GM12878 (cell line): Measurements from ENCODE around the gene KCNA5. TPM values are rescaled to one million over a fixed set of nuclear protein-coding genes. Genes with fewer than 3 reads are reported as not detected.

Source experiments
- ATAC-seq: fragments of 200-7000 bp; cut with Tn5 transposase; 3 replicates; pipeline ENCODE4 v1.9.1; 2020; ENCODE audit warnings: mild to moderate bottlenecking, moderate library complexity
- BruUV-seq: library from RNA; stranded (reverse); fragments of 400-500 nt; replicated peaks from 2 replicates; lab custom pipeline; 2021; lab: Mats Ljungman, UMichigan
- CTCF ChIA-PET: fragments of 300-600 bp; sonication (Branson Sonifier 250); formaldehyde crosslinking; extraction: SDS; loops from one replicate; lab custom pipeline; 2021; ENCODE audit warnings: inconsistent platforms; lab: Yijun Ruan, JAX
- POLR2A ChIA-PET: fragments of 350-600 bp; formaldehyde crosslinking; extraction: SDS; loops from one replicate; lab custom pipeline; 2021; ENCODE audit warnings: inconsistent platforms; lab: Charles Lee
- RAD21 ChIA-PET: fragments of 300-600 bp; sonication (Branson Sonifier 250); formaldehyde crosslinking; loops from one replicate; lab custom pipeline; 2023; ENCODE audit warnings: antibody characterized with exemption; ENCODE audit not compliant: unreplicated experiment; lab: Charles Lee
- SMC1A ChIA-PET: fragments of 300-600 bp; sonication (Branson Sonifier 250); formaldehyde crosslinking; loops from one replicate; lab custom pipeline; 2023; ENCODE audit not compliant: unreplicated experiment, uncharacterized antibody; lab: Charles Lee
- DNase-seq: peaks from one replicate; pipeline ENCODE4 v3.0.0-alpha.2; 2011; ENCODE audit warnings: low read depth, low spot score
- FAIRE-seq: peaks from 3 replicates; lab custom pipeline; 2011; peaks lifted over from hg19 to GRCh38; lab: Jason Lieb, UNC
- H2AFZ ChIP-seq: 2 replicates; pipeline ENCODE4 v1.6.0; 2011; ENCODE audit warnings: low read depth, low read length, control low read depth; ENCODE audit not compliant: control insufficient read depth
- H3K27ac ChIP-seq: 2 replicates; pipeline ENCODE4 v1.5.1; 2011; ENCODE audit warnings: control low read depth; ENCODE audit not compliant: control insufficient read depth, insufficient read depth
- H3K27me3 ChIP-seq, 2 experiments: replicated peaks in 1 of 2; 2 replicates each; pipeline versions ENCODE4 v1.6.0 to v1.6.1; 2011; ENCODE audit warnings: low read length in 1 of 2; ENCODE audit not compliant: control insufficient read depth in 2 of 2, insufficient read depth in 2 of 2
- H3K36me3 ChIP-seq, 2 experiments: 2 replicates each; pipeline ENCODE4 v1.5.1; 2011; ENCODE audit warnings: low read length in 1 of 2; ENCODE audit not compliant: control insufficient read depth in 2 of 2, insufficient read depth in 2 of 2
- H3K4me1 ChIP-seq: 2 replicates; pipeline ENCODE4 v1.6.1; 2011; ENCODE audit warnings: mild to moderate bottlenecking, low read length, moderate library complexity, mixed read lengths; ENCODE audit not compliant: control insufficient read depth, insufficient read depth
- H3K4me2 ChIP-seq: 2 replicates; pipeline ENCODE4 v1.6.0; 2011; ENCODE audit warnings: control low read depth; ENCODE audit not compliant: control insufficient read depth, insufficient read depth
- H3K4me3 ChIP-seq: fragments of 200-600 bp; sonication (generic); 2 replicates; pipeline ENCODE4 v1.5.1; 2016
- H3K79me2 ChIP-seq: 2 replicates; pipeline ENCODE4 v1.6.0; 2011; ENCODE audit warnings: low read length; ENCODE audit not compliant: control insufficient read depth, insufficient read depth
- H3K9ac ChIP-seq: 2 replicates; pipeline ENCODE4 v1.8.0; 2011; ENCODE audit warnings: low read length, control low read depth, mixed read lengths; ENCODE audit not compliant: control insufficient read depth, insufficient read depth
- H3K9me3 ChIP-seq: replicated peaks from 3 replicates; pipeline ENCODE4 v1.5.1; 2011; ENCODE audit warnings: mild to moderate bottlenecking, low read length; ENCODE audit not compliant: control insufficient read depth, insufficient read depth
- H4K20me1 ChIP-seq: 2 replicates; pipeline ENCODE4 v1.6.0; 2011; ENCODE audit not compliant: control insufficient read depth, insufficient read depth
- CBX5 ChIP-seq: sonication (generic); IDR thresholded peaks from 2 replicates; pipeline ENCODE4 v1.6.1; 2016; ENCODE audit warnings: low read depth, moderate library complexity, mild to moderate bottlenecking, inconsistent platforms
- CREM ChIP-seq: IDR thresholded peaks from 2 replicates; pipeline ENCODE4 v1.6.1; 2014; ENCODE audit warnings: antibody characterized with exemption, low read depth
- HCFC1 ChIP-seq: fragments of 150-350 bp; IDR thresholded peaks from 2 replicates; pipeline ENCODE4 v1.6.1; 2014; ENCODE audit warnings: low read length
- HDGF ChIP-seq: fragments of 450-650 bp; IDR thresholded peaks from 2 replicates; pipeline ENCODE4 v1.6.1; 2016; ENCODE audit warnings: antibody characterized with exemption
- RAD21 ChIP-seq: IDR thresholded peaks from 2 replicates; pipeline ENCODE4 v1.6.1; 2011; ENCODE audit warnings: mild to moderate bottlenecking, low read depth, low read length, moderate library complexity; ENCODE audit not compliant: insufficient read depth
- RUNX3 ChIP-seq: IDR thresholded peaks from 2 replicates; pipeline ENCODE4 v1.6.1; 2012; ENCODE audit warnings: low read length, inconsistent platforms
- SMC3 ChIP-seq: IDR thresholded peaks from 2 replicates; pipeline ENCODE4 v1.6.1; 2011; ENCODE audit warnings: low read length, improper control_type of control experiment, borderline replicate concordance
- SREBF2 ChIP-seq: IDR thresholded peaks from 2 replicates; pipeline ENCODE4 v1.6.1; 2012; ENCODE audit warnings: mild to moderate bottlenecking, low read length
- ZBED1 ChIP-seq: IDR thresholded peaks from 2 replicates; pipeline ENCODE4 v1.6.1; 2016; ENCODE audit warnings: borderline replicate concordance
- ZZZ3 ChIP-seq: IDR thresholded peaks from 2 replicates; pipeline ENCODE4 v1.6.1; 2011; ENCODE audit warnings: low read depth; ENCODE audit not compliant: control insufficient read depth, insufficient read length
- WGBS: methylation state at CpG from one replicate; pipeline ENCODE4 v1.1.6; 2016; ENCODE audit warnings: low lambda C conversion rate; ENCODE audit not compliant: insufficient replicate concordance, insufficient coverage; ENCODE audit errors: missing lambda C conversion rate; 5-methylcytosine and 5-hydroxymethylcytosine counted together
- in situ Hi-C: fragments of 300-500 bp; cut with MboI; formaldehyde crosslinking; loops from 9 replicates; pipeline ENCODE4 v1.14.3; 2018; ENCODE audit warnings: mixed read lengths
- intact Hi-C: fragments of 100-400 bp; cut with micrococcal nuclease; formaldehyde crosslinking; loops from one replicate; pipeline ENCODE4 v1.14.2; 2022; ENCODE audit not compliant: unreplicated experiment
- polyA plus RNA-seq, 11 experiments: library from polyadenylated mRNA; depleted of rRNA in 4 of 11; unstranded in 6 of 11; stranded (reverse) in 5 of 11; fragments of >200 nt; fragmentation: Nextera tagmentation in 4 of 11; fragmentation: Illumina TruSeq in 1 of 11; extraction: Ambion mirVana in 4 of 11; extraction: Trizol in 1 of 11; gene quantifications; 1 replicate in 1 of 11; 2 replicates in 10 of 11; pipeline versions ENCODE4 v1.2.1 to v1.2.3, GENCODE V29; 2011 to 2016; ENCODE audit warnings: inconsistent platforms in 2 of 11, missing spikeins in 2 of 11, low read depth in 1 of 11
- total RNA-seq, 4 experiments: library from RNA; depleted of rRNA in 3 of 4; stranded (reverse); fragments of >200 nt in 3 of 4; fragmentation: Illumina TruSeq in 1 of 4; extraction: Trizol in 1 of 4; gene quantifications; 2 replicates each; pipeline versions ENCODE4 v1.2.1 to v1.2.3, GENCODE V29; 2013 to 2021
- TF ChIP-seq, protein P1 (sequence below): fragments of 450-650 bp; IDR thresholded peaks from 2 replicates; pipeline ENCODE4 v1.6.1; 2018; ENCODE audit warnings: mild to moderate bottlenecking, low read depth, moderate library complexity; ENCODE audit not compliant: partially characterized antibody

KCNA5 gene
- total and polyA plus RNA-seq, 10 of the 15 experiments (the other 5 are each of a cell fraction or from before 2014, with no cell fraction given), result 0.11 to 0.56 (median 0.19) TPM; not detected in 4

DNA sequence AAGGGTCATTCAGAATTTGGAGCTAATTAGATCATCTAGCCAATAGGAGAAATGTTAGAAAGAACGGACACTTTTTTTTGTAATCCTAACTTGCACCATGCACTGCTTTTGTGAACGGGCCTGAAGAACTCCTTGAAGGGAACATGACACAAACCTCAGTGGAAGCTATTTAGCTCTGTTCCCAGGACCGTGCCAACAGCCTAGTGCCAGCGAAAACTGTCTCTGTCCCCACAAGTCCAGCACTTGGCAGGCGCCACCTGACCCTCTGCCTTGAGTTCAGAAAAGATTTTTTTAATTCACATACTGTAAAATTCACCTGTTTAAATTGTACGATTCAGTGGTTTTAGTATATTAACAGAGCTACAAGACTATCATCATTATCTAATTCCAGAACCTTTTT is 31.3 kb upstream of the KCNA5 start:
- in situ Hi-C loops, result no loop called here
- FAIRE-seq, result no peak
- ATAC-seq, result no peak

GRCh38 chr12:5013266-5013730 is 30.4 kb upstream of the KCNA5 start:
- H4K20me1 ChIP-seq, result no peaks in the 10 kb centered on the region
- no peaks in the 10 kb centered on the region for H3K79me2 ChIP-seq
- 9% methylated on average over 5 of the region's 5 CpGs for WGBS
- POLR2A ChIA-PET, result no interaction called here
- no peak overlapping the region for H3K27ac ChIP-seq
- no peak for FAIRE-seq
- SMC1A ChIA-PET, result interaction anchor here (0.8 to 1.7 kb wide), 2 partner anchors 8 to 158 kb away, joined by 3 read pairs; no protein-coding TSS in a partner anchor
- no peak for DNase-seq
- CTCF ChIA-PET, result interaction anchor here (1.0 to 2.2 kb wide), 4 partner anchors 9 to 164 kb away, joined by 3 to 11 read pairs (median 10); no protein-coding TSS in a partner anchor
- in situ Hi-C loops, result no loop called here
- no TSS peak for BruUV-seq
- no peak overlapping the region for H3K4me2 ChIP-seq
- peaks cover 4% of the 10 kb centered on the region; the same call in 1 of the 2 replicates for H3K4me1 ChIP-seq
- no peak overlapping the region for H2AFZ ChIP-seq
- intact Hi-C loops, result no loop called here
- peaks cover 0 to 1% of the 10 kb centered on the region in 2 experiments; a peak in 1 of 4 replicates for H3K27me3 ChIP-seq
- no peak overlapping the region for H3K9ac ChIP-seq
- no peak overlapping the region for H3K4me3 ChIP-seq
- no peak for TF ChIP-seq ZZZ3
- TF ChIP-seq RAD21, result no peak
- no peak for TF ChIP-seq RUNX3
- TF ChIP-seq HCFC1, result no peak
- no peak for TF ChIP-seq SMC3
- TF ChIP-seq CBX5, result no peak
- no peak for TF ChIP-seq CREM
- TF ChIP-seq, protein P1, sequence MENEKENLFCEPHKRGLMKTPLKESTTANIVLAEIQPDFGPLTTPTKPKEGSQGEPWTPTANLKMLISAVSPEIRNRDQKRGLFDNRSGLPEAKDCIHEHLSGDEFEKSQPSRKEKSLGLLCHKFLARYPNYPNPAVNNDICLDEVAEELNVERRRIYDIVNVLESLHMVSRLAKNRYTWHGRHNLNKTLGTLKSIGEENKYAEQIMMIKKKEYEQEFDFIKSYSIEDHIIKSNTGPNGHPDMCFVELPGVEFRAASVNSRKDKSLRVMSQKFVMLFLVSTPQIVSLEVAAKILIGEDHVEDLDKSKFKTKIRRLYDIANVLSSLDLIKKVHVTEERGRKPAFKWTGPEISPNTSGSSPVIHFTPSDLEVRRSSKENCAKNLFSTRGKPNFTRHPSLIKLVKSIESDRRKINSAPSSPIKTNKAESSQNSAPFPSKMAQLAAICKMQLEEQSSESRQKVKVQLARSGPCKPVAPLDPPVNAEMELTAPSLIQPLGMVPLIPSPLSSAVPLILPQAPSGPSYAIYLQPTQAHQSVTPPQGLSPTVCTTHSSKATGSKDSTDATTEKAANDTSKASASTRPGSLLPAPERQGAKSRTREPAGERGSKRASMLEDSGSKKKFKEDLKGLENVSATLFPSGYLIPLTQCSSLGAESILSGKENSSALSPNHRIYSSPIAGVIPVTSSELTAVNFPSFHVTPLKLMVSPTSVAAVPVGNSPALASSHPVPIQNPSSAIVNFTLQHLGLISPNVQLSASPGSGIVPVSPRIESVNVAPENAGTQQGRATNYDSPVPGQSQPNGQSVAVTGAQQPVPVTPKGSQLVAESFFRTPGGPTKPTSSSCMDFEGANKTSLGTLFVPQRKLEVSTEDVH, result no peak
- TF ChIP-seq ZBED1, result no peak
- RAD21 ChIA-PET, result no interaction called here
- H3K9me3 ChIP-seq, result no peaks in the 10 kb centered on the region
- ATAC-seq, result no peak
- no peaks in the 10 kb centered on the region for H3K36me3 ChIP-seq

More for the DNA sequence above, 31.3 kb upstream of the KCNA5 start:
- peaks cover 0 to 1% of the 10 kb centered on the region in 2 experiments; a peak in 1 of 4 replicates for H3K27me3 ChIP-seq
- no peak for DNase-seq
- H3K4me2 ChIP-seq, result no peak overlapping the region
- no peaks in the 10 kb centered on the region for H3K79me2 ChIP-seq
- peaks cover 4% of the 10 kb centered on the region; the same call in 1 of the 2 replicates for H3K4me1 ChIP-seq
- no TSS peak for BruUV-seq
- H3K9ac ChIP-seq, result no peak overlapping the region
- H3K36me3 ChIP-seq, result no peaks in the 10 kb centered on the region
- intact Hi-C loops, result no loop called here
- no peak overlapping the region for H3K27ac ChIP-seq
- ChIA-PET POLR2A (no interaction called here), SMC1A (interaction anchor here (0.8 to 1.7 kb wide), 2 partner anchors 9 to 157 kb away, joined by 3 read pairs; no protein-coding TSS in a partner anchor), RAD21 (no interaction called here), CTCF (interaction anchor here (0.7 to 2.2 kb wide), 5 partner anchors 9 to 1004 kb away, joined by 3 to 11 read pairs (median 10); no protein-coding TSS in a partner anchor)
- no peak for TF ChIP-seq SREBF2
- TF ChIP-seq HDGF, result no peak
- H3K4me3 ChIP-seq, result no peak overlapping the region
- no peaks in the 10 kb centered on the region for H4K20me1 ChIP-seq
- H3K9me3 ChIP-seq, result no peaks in the 10 kb centered on the region
- H2AFZ ChIP-seq, result no peak overlapping the region
- WGBS, result 25% methylated on average over 6 of the region's 6 CpGs
